ENCODE results near the gene CREB5.

Gene CREB5

GRCh38 chr7:28836716-28837115 lies 424.4 kb downstream of the CREB5 start:
- Histone ChIP-seq H3K27me3 (ENCODE audit: control insufficient read depth, insufficient read depth, low read length) (no peaks in the 10 kb centered on the region), H3K4me1 (ENCODE audit: control insufficient read depth, insufficient read depth, low read length) (no peaks in the 10 kb centered on the region), H3K9ac (ENCODE audit: low read length) (no peak overlapping the region), H3K36me3 (ENCODE audit: control insufficient read depth, insufficient read depth, low read length) (no peaks in the 10 kb centered on the region), H3K27ac (ENCODE audit: low read depth, low read length) (no peak overlapping the region), H3K4me3 (ENCODE audit: low read depth, low read length) (no peak overlapping the region), H3K9me3 (ENCODE audit: control insufficient read depth, insufficient read depth, low read depth, low read length) (peaks cover 4% of the 10 kb centered on the region)

- Histone ChIP-seq H3K9me3 (ENCODE audit: control insufficient read depth, insufficient read depth, low read depth, low read length) (peaks cover 4% of the 10 kb centered on the region), H3K27ac (ENCODE audit: low read depth, low read length) (no peak overlapping the region), H3K4me1 (ENCODE audit: control insufficient read depth, insufficient read depth, low read length) (no peaks in the 10 kb centered on the region), H3K27me3 (ENCODE audit: control insufficient read depth, insufficient read depth, low read length) (no peaks in the 10 kb centered on the region), H3K36me3 (ENCODE audit: control insufficient read depth, insufficient read depth, low read length) (no peaks in the 10 kb centered on the region), H3K9ac (ENCODE audit: low read length) (no peak overlapping the region), H3K4me3 (ENCODE audit: low read depth, low read length) (no peak overlapping the region)
Measured at GRCh38 chr7:28837216-28837615, 424.9 kb downstream of the CREB5 start.

- no peak overlapping the region for H3K9ac ChIP-seq (ENCODE audit: low read length)
- no peak overlapping the region for H3K4me3 ChIP-seq (ENCODE audit: low read depth, low read length)
- no peak overlapping the region for H3K27ac ChIP-seq (ENCODE audit: low read depth, low read length)
- H3K9me3 ChIP-seq (ENCODE audit: control insufficient read depth, insufficient read depth, low read depth, low read length): peaks cover 4% of the 10 kb centered on the region
- no peaks in the 10 kb centered on the region for H3K36me3 ChIP-seq (ENCODE audit: control insufficient read depth, insufficient read depth, low read length)
- H3K4me1 ChIP-seq (ENCODE audit: control insufficient read depth, insufficient read depth, low read length): no peaks in the 10 kb centered on the region
- H3K27me3 ChIP-seq (ENCODE audit: control insufficient read depth, insufficient read depth, low read length): no peaks in the 10 kb centered on the region; the same call in 1 of the 2 replicates
Measured at GRCh38 chr7:28840592-28840995, 428.3 kb downstream of the CREB5 start.

- Histone ChIP-seq H3K9ac (ENCODE audit: low read length) (no peak overlapping the region), H3K36me3 (ENCODE audit: control insufficient read depth, insufficient read depth, low read length) (no peaks in the 10 kb centered on the region), H3K27ac (ENCODE audit: low read depth, low read length) (no peak overlapping the region), H3K9me3 (ENCODE audit: control insufficient read depth, insufficient read depth, low read depth, low read length) (peaks cover 4% of the 10 kb centered on the region), H3K4me3 (ENCODE audit: low read depth, low read length) (no peak overlapping the region), H3K27me3 (ENCODE audit: control insufficient read depth, insufficient read depth, low read length) (no peaks in the 10 kb centered on the region; the same call in 1 of the 2 replicates), H3K4me1 (ENCODE audit: control insufficient read depth, insufficient read depth, low read length) (no peaks in the 10 kb centered on the region)
Measured at GRCh38 chr7:28841766-28842165, 429.4 kb downstream of the CREB5 start.

- H3K4me1 ChIP-seq (ENCODE audit: control insufficient read depth, insufficient read depth, low read length): no peaks in the 10 kb centered on the region
- H3K9ac ChIP-seq (ENCODE audit: low read length): no peak overlapping the region
- no peaks in the 10 kb centered on the region for H3K36me3 ChIP-seq (ENCODE audit: control insufficient read depth, insufficient read depth, low read length)
- no peak overlapping the region for H3K4me3 ChIP-seq (ENCODE audit: low read depth, low read length)
- H3K9me3 ChIP-seq (ENCODE audit: control insufficient read depth, insufficient read depth, low read depth, low read length): peaks cover 1% of the 10 kb centered on the region; the same call in 1 of the 2 replicates
- H3K27ac ChIP-seq (ENCODE audit: low read depth, low read length): no peak overlapping the region
- H3K27me3 ChIP-seq (ENCODE audit: control insufficient read depth, insufficient read depth, low read length): no peaks in the 10 kb centered on the region; the same call in 1 of the 2 replicates
Measured at GRCh38 chr7:28842769-28843295, 430.5 kb downstream of the CREB5 start.

GRCh38 chr7:28845106-28845505 lies 432.8 kb downstream of the CREB5 start:
- H3K9me3 ChIP-seq (ENCODE audit: control insufficient read depth, insufficient read depth, low read depth, low read length): no peaks in the 10 kb centered on the region
- H3K27me3 ChIP-seq (ENCODE audit: control insufficient read depth, insufficient read depth, low read length): no peaks in the 10 kb centered on the region; the same call in 1 of the 2 replicates
- H3K36me3 ChIP-seq (ENCODE audit: control insufficient read depth, insufficient read depth, low read length): no peaks in the 10 kb centered on the region
- H3K27ac ChIP-seq (ENCODE audit: low read depth, low read length): no peak overlapping the region
- H3K9ac ChIP-seq (ENCODE audit: low read length): no peak overlapping the region
- no peak overlapping the region for H3K4me3 ChIP-seq (ENCODE audit: low read depth, low read length)
- no peaks in the 10 kb centered on the region for H3K4me1 ChIP-seq (ENCODE audit: control insufficient read depth, insufficient read depth, low read length)

- H3K4me1 ChIP-seq (ENCODE audit: control insufficient read depth, insufficient read depth, low read length): no peaks in the 10 kb centered on the region
- no peak overlapping the region for H3K4me3 ChIP-seq (ENCODE audit: low read depth, low read length)
- H3K9me3 ChIP-seq (ENCODE audit: control insufficient read depth, insufficient read depth, low read depth, low read length): no peaks in the 10 kb centered on the region
- no peaks in the 10 kb centered on the region for H3K36me3 ChIP-seq (ENCODE audit: control insufficient read depth, insufficient read depth, low read length)
- H3K9ac ChIP-seq (ENCODE audit: low read length): no peak overlapping the region
- no peak overlapping the region for H3K27ac ChIP-seq (ENCODE audit: low read depth, low read length)
- peaks cover 13% of the 10 kb centered on the region; the same call in 1 of the 2 replicates for H3K27me3 ChIP-seq (ENCODE audit: control insufficient read depth, insufficient read depth, low read length)
Measured at GRCh38 chr7:28847176-28847575, 434.9 kb downstream of the CREB5 start.

- Histone ChIP-seq H3K36me3 (ENCODE audit: control insufficient read depth, insufficient read depth, low read length) (no peaks in the 10 kb centered on the region), H3K9me3 (ENCODE audit: control insufficient read depth, insufficient read depth, low read depth, low read length) (no peaks in the 10 kb centered on the region), H3K4me1 (ENCODE audit: control insufficient read depth, insufficient read depth, low read length) (no peaks in the 10 kb centered on the region), H3K9ac (ENCODE audit: low read length) (no peak overlapping the region), H3K27me3 (ENCODE audit: control insufficient read depth, insufficient read depth, low read length) (peaks cover 18% of the 10 kb centered on the region), H3K27ac (ENCODE audit: low read depth, low read length) (no peak overlapping the region), H3K4me3 (ENCODE audit: low read depth, low read length) (no peak overlapping the region)
Measured at GRCh38 chr7:28847681-28848080, 435.4 kb downstream of the CREB5 start.

GRCh38 chr7:28848906-28849305 lies 436.6 kb downstream of the CREB5 start:
- H3K36me3 ChIP-seq (ENCODE audit: control insufficient read depth, insufficient read depth, low read length): no peaks in the 10 kb centered on the region
- H3K9ac ChIP-seq (ENCODE audit: low read length): no peak overlapping the region
- no peaks in the 10 kb centered on the region for H3K9me3 ChIP-seq (ENCODE audit: control insufficient read depth, insufficient read depth, low read depth, low read length)
- no peak overlapping the region for H3K4me3 ChIP-seq (ENCODE audit: low read depth, low read length)
- no peaks in the 10 kb centered on the region for H3K4me1 ChIP-seq (ENCODE audit: control insufficient read depth, insufficient read depth, low read length)
- H3K27ac ChIP-seq (ENCODE audit: low read depth, low read length): no peak overlapping the region
- peaks cover 30% of the 10 kb centered on the region for H3K27me3 ChIP-seq (ENCODE audit: control insufficient read depth, insufficient read depth, low read length)

- Histone ChIP-seq H3K36me3 (ENCODE audit: control insufficient read depth, insufficient read depth, low read length) (no peaks in the 10 kb centered on the region), H3K27me3 (ENCODE audit: control insufficient read depth, insufficient read depth, low read length) (peaks cover 36% of the 10 kb centered on the region), H3K9ac (ENCODE audit: low read length) (no peak overlapping the region), H3K4me3 (ENCODE audit: low read depth, low read length) (no peak overlapping the region), H3K4me1 (ENCODE audit: control insufficient read depth, insufficient read depth, low read length) (peaks cover 4% of the 10 kb centered on the region), H3K27ac (ENCODE audit: low read depth, low read length) (no peak overlapping the region), H3K9me3 (ENCODE audit: control insufficient read depth, insufficient read depth, low read depth, low read length) (no peaks in the 10 kb centered on the region)
Measured at GRCh38 chr7:28850699-28851098, 438.4 kb downstream of the CREB5 start.

- Histone ChIP-seq H3K4me1 (ENCODE audit: control insufficient read depth, insufficient read depth, low read length) (peaks cover 9% of the 10 kb centered on the region), H3K9me3 (ENCODE audit: control insufficient read depth, insufficient read depth, low read depth, low read length) (no peaks in the 10 kb centered on the region), H3K4me3 (ENCODE audit: low read depth, low read length) (0 out of 2 replicates have a peak overlapping the region, but pooled peaks have one; percentile 21), H3K27ac (ENCODE audit: low read depth, low read length) (no peak overlapping the region), H3K27me3 (ENCODE audit: control insufficient read depth, insufficient read depth, low read length) (peaks cover 36% of the 10 kb centered on the region), H3K9ac (ENCODE audit: low read length) (no peak overlapping the region), H3K36me3 (ENCODE audit: control insufficient read depth, insufficient read depth, low read length) (no peaks in the 10 kb centered on the region)
Measured at GRCh38 chr7:28853150-28853549, 440.8 kb downstream of the CREB5 start.

Data from HUES6 (cell line).